ENCODE results near the gene BMPER.
A peak's percentile ranks its signal among the peaks of the same experiment; 100 is the strongest.

Gene BMPER

DNA sequence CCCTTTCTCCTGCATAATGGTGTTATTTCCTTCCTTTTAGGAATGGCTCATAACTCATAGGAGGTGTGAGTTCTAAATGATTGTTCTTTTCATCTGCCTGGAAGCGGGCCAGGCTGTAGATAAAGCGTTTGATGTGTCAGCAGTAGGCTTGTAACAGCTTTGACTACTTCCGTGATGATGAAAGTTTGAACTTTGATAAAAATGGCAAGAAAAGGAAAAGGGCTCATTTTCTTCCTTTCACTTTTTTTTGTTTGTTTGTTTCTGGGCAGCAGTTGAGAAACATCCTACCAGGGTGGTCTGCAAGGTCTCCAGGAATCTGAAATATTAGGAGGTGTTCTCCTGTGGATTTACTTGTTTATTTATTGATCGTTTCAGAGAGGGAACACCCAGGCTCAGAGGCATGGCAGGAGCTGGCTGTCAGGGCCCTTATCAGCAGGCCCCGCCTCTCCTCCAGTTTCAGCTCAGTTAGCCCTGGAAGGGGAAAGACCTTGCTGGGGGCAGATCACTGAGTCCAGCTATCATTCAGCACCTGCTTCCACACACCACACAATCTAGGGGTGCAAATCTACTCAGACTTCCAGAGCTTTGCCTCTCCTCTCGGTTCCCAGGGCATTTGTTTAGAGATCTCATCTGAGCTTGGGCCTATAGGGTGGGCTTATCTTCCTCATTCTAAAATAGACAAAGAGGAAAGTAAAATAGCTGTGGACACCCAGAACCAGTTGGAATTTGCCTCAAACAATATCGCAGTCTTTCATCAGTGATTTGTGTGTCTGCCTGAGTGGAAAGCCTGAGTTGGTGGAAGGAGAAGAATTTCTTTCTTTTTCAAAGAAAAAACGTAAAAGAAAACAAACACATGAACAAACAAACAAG is 130.9 kb downstream of the BMPER start:
- no peak for DNase-seq

DNA sequence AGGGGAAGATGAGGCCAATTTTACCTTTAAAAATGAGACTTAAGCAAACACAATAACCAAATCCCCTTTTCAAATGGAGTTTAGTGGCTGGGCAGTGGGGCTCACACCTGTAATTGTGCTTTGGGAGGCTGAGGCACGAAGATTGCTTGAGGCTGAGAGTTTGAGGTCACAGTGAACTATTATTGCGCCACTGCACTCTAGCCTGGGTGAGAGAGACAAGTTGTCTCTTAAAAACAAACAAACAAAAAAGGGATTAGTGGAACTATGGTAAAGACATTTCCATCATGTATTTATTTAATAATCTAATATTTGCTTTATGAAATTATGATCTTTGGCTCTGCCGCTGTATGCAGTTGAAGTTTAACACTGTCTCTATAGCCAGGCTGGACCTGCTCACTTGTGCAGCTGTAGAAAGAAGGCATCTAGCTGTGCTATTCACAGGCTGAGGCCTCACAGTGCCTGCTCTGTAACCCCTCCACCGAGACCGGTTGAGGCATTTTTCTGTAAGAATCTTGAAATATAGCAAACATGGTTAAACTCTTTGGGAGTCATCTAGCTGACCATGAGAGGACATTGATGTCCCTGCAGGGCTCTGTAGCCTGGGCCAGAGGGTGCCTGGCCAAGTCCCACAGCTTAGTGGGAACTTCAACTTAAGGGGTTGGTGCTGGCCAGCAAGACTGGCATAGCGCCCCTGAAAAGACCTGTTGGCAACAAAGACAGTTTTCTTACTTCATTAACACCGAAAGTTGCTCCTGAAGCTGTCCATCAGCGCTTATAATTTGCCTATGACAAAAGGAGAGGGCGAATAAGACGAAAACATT is 131.8 kb downstream of the BMPER start:
- DNase-seq = no peak

DNA sequence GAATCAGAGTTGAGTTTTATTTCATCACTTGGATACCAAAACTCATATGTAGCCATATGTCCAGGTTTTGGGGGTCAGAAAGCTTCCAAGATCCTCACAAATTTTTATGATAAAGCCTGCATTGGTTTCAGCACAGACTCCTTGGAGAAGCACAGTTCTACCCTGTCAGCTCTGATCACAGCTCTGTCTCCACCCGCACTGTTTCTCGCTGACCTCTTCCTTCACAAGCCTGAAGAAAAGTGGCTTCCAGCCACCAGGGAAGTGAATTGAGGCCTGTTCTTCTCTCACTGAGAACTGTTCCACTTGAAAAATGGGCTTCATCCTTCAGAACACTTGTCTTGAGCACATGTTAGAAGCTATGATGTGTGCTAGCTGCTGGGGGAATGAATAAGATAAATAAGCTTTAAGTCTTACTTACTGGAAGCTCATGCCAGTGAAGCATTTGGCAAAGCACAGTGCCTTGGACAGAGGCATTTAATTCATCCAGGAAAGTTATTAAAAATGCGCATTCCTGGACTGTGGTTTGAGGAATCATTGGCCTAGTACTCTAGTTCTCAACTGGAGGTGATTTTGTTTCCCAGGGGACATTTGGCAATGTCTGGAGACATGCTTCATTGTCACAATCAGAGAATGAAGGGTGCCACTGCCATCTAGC is 133.6 kb downstream of the BMPER start:
- no peak for DNase-seq

DNA sequence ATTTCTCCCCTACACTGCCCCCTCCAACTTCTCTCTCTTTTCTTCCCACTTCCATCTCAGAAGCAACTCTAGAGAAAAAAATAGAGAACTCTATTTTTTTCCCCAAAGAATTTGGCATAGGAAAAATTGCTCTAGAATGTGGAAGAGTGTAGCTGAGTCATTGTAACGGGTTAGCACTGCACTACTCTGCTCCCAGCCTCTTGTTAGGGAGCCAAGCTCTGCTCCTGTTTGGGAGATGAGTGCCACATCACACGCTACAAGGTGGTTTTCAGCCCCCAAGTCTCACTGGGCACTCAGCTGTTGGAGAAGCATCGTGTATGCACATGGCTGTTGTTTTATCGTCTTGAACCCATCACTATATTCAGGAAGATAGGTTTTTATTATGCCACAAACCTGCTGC is 136.4 kb downstream of the BMPER start:
- DNase-seq = no peak

GRCh38 chr7:34042406-34042805 is 137.1 kb downstream of the BMPER start:
- no peak for DNase-seq

- DNase-seq = no peak
Measured at GRCh38 chr7:34043461-34044305, 138.3 kb downstream of the BMPER start.

GRCh38 chr7:34044306-34044643 is 138.9 kb downstream of the BMPER start:
- DNase-seq = no peak

- DNase-seq = no peak
Measured at GRCh38 chr7:34044734-34045353, 139.5 kb downstream of the BMPER start.

- no peak for DNase-seq
Measured at GRCh38 chr7:34048445-34048844, 143.1 kb downstream of the BMPER start.

DNA sequence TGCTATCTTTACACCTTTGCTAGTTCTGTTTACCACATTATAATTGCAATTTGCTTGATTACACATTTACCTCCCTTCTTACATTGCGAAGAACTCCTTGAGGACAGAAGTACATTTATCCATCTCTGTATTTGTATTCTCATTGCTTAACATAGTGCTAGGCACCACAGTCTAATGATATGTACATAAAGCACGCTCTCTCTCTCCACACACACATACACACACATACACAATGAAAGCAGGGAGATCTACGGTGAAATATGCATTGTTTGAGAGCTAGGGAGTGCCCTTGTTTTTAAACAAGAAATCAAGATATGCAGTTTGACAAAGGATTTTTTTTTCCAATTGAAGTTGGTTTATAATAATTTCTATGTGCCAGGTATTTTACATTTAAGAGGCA is 148.7 kb downstream of the BMPER start:
- no peak for DNase-seq

GRCh38 chr7:34057136-34057535 is 151.8 kb downstream of the BMPER start:
- no peak for DNase-seq

GRCh38 chr7:34057956-34058355 is 152.6 kb downstream of the BMPER start:
- DNase-seq = no peak

GRCh38 chr7:34058801-34059135 is 153.4 kb downstream of the BMPER start:
- DNase-seq = no peak

GRCh38 chr7:34059136-34059828 is 153.9 kb downstream of the BMPER start:
- peak; percentile 30 for DNase-seq

DNA sequence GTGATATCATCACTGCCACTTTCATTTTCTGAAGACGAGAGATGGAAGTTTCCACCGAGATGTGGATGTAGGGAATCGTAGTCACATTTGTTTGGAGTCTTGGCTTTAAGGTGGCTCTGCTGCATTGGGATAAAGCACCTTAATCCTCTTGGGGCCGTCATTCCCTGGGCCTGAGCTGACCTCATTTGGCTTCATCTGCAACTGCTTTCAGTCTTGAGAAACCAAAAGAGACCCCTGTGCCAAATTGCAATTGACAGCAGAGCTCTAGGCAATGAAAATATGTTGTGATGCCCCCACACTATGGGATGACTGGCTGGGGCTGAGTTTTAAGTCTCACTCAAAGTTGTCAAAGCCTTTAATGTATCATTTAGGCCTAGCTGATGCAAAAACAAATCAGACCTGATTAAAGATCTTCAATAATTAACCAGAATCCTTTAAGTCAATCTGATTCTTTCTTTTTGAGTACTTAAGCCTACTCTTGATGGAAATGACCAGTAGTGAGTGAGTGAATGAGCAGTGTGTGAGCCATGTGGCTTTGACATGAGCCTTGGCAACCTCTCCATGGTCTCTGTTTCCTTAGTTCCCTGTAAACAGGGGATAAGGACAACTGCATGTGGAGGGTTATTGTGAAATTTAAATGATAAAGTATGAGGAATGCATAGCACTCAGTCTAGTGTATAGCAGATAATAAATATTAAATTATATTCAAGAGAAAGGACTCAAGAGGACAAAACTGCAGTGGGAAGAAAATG is 155.0 kb downstream of the BMPER start:
- DNase-seq = no peak

DNA sequence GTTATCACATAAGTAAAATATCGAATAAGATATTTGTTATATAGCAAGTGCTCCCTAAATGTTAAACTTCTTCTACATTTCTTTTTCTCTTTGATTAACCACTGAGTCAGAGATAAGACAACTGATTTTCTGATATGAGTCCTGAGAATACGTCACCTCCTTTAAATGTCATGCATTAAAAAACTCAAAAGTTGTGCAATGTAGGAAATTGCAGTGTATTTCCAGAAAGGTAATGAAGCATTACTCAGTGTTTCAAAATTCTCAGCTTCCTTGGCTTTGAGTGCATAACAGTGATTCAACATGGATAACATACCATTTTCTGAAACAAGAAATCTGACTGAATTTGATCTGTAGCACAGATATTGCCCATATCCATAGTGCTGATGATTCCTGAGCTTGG is 155.8 kb downstream of the BMPER start:
- no peak for DNase-seq

- DNase-seq = no peak
Measured at GRCh38 chr7:34062341-34062740, 157.0 kb downstream of the BMPER start.

DNA sequence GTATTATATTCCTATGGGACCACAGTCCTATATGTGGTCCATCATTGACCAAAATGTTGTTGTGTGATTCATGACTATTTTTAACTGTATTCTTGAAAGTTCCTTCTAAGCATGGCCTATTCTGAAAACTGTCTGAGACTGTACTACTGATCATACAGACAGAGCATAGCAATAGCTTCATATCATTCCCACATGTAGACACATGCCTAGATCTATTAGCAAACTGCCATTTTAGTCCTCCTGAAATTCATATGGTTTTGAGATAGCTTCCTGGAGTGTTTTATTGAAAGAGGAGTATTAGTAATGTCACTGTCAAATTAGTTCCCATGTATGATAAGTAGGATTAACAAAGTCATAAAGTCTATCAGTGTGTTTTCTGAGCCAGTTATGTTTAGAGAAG is 157.5 kb downstream of the BMPER start:
- DNase-seq = no peak

- no peak for DNase-seq
Measured at GRCh38 chr7:34064519-34065158, 159.3 kb downstream of the BMPER start.

GRCh38 chr7:34066411-34066810 is 161.1 kb downstream of the BMPER start:
- DNase-seq = no peak
